Pons (tissue), 1 donor: Measurements from ENCODE around the gene IL4R.
"Not testable (repeated sequence)": the region's sequence is repeated elsewhere in the genome, so short reads cannot be mapped to it uniquely, and the experiment has no call there.

Experiments
- DNase-seq: peaks from one replicate; pipeline ENCODE4 v3.0.0-alpha.2; 2016; ENCODE audit warnings: low spot score

Gene IL4R

GRCh38 chr16:27329376-27330079 is 15.8 kb downstream of the IL4R start:
- DNase-seq: not testable (repeated sequence)

DNA sequence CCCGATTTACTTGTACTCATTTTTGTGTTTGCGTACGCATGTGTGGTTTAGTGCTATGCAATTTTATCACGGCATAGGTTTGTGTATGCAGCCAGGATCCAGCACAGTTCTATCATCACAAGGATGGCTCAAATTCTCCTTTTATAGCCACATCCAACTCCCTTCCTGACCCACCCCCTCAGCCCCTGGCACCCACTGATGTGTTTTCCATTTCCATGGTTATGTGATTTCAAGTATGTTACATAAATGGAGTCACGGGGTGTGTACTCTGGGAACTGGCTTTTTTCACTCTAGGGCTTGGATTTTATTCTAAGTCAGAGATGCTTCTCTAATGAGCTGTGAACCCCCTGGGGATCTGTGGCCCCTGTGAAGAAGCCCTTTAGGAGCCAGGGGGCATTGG is 16.8 kb downstream of the IL4R start:
- no peak for DNase-seq

GRCh38 chr16:27332105-27332504 is 18.3 kb downstream of the IL4R start:
- no peak for DNase-seq

DNA sequence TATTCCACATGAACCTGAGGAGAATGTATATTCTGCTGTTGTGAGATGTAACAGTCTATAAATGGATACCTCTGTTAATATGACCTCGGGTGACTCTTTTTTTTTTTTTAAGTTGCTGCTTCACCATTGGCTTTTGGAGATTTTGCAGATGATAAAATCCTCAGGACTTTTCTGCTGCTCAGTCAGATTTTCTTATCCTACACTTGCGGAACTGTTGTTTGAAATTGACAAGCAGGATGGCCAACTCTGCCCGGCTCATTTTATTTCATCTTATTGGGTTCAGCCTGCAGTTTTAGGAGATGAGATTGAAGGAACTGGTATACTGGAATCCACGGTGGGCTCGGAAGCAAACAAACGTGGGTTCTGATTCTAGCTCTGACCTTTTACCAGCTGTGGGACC is 19.3 kb downstream of the IL4R start:
- no peak for DNase-seq

- no peak for DNase-seq
Observed at GRCh38 chr16:27333549-27333948, 19.8 kb downstream of the IL4R start.

GRCh38 chr16:27334192-27334764 is 20.5 kb downstream of the IL4R start:
- DNase-seq: no peak

GRCh38 chr16:27334838-27335237 is 21.1 kb downstream of the IL4R start:
- DNase-seq: no peak

DNA sequence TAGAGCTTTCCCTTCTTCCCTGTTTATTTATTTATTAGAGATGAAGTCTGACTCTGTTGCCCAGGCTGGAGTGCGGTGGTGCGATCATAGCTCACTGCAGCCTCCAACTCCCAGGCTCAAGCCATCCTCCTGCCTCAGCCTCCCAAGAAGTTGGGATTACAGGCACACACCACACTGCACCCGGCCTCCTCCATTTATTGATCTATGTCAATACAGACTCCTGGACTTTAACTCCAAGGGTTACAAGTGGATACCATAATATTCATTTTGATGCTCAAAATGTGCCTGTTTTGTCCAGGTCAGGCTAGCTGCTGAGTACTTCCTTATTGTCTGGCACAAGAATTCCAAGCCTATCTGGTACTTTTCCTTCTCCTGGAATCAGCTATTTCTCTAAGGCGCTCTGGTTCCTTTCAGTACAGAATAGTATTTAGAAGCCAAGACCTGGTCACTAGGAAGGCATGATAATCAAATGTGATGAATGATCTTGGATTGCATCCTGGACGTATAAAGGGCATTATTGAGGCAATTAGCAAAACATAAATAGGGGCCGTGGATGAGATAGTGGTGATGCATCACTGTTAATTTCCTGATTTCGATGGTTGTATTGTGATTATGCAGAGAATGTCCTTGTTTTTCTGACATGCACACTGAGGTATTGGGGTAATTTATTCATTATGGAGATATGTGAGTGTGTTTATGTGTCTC is 21.7 kb downstream of the IL4R start:
- no peak for DNase-seq

DNA sequence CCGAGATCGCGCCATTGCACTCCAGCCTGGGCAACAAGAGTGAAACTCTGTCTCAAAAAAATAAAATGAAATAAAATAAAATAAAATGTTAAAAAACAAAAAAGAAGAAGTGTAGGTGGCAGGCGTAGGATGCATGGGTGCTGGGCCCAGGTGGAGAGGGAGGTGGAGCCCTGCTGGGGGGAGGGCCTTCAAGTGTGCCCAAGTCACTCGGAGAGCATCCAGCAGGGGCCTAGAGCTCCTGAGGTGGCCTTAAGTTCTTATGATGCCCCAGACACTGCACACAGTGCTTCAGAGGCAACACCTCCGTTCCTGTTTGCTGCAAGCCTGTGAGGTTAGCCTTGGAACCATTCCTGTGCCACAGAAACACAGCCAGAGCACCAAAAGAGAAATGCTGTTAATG is 23.2 kb downstream of the IL4R start:
- no peak for DNase-seq

DNA sequence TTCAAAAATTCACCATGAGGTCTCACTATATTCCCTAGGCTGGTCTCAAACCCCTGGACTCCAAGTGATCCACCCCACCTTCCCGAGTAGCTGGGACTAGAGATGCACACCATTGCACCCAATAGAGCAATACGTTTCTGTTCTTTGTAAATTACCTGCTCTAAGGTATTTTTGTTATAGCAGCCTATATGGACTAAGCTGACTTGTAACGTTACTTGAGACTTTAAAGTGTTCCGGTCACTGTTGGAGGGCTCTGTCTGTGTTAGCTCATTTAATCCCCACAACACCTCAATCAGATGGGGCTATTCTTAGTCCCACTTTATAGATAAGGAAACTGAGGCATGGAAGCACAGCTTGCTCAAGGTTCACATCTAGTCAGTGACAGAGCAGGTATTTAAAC is 25.4 kb downstream of the IL4R start:
- DNase-seq: no peak

DNA sequence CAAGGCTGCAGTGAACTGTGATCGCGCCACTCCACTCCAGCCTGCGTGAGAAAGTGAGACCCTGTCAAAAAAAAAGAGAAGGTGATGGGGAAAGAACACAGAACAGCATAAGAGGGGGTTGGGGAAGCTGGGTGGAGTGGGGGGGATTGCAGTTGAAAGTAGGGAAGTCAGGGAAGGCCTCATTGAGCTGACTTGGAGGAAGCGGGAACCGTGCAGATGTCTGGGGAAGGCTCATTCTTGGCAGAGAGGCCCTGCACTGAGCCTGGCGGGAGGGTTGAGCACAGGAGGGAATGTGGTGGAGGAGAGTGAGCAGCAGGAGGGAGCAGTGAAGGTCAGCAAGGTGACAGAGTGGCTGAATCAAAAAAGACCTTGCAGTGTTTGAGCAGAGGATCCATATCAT is 26.9 kb downstream of the IL4R start:
- no peak for DNase-seq

DNA sequence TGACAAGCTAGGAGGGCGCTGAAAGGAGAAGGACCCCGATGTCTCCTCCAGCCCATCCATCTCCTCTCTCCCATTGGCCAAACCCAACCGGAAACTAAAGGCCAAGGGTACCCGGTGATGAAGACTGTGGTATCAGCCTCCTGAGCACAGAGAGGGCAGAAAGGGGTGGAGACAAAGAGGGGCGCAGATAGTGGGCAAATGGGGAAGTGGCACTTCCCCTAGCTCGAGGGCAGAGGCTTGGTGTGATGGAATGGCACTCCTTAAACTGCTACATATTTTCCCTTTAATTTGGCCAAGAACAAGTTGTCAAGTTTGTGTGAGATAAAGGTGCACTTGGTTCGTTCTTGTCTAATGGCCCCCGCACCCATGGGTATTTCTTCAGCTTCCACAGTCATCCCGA is 27.8 kb downstream of the IL4R start:
- no peak for DNase-seq

DNA sequence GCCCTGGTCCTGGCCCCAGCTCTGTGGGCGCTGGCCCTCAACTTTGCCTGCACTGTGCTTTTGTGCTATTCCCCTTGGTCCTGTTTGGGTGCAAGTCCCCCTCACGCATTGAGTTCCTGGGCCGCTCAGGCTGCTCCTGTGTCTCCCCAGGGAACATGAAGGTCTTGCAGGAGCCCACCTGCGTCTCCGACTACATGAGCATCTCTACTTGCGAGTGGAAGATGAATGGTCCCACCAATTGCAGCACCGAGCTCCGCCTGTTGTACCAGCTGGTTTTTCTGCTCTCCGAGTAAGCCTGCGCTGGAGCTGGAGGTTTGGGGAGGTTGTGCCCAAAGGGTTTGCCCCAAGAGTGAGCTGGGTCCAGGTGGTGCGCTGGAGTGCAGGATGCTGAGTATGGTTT is 28.2 kb downstream of the IL4R start:
- no peak for DNase-seq

- no peak for DNase-seq
Observed at GRCh38 chr16:27344721-27345120, 30.9 kb downstream of the IL4R start.

- DNase-seq: no peak
Observed at GRCh38 chr16:27345201-27345600, 31.4 kb downstream of the IL4R start.

- no peak for DNase-seq
Observed at GRCh38 chr16:27346819-27347218, 33.0 kb downstream of the IL4R start.

DNA sequence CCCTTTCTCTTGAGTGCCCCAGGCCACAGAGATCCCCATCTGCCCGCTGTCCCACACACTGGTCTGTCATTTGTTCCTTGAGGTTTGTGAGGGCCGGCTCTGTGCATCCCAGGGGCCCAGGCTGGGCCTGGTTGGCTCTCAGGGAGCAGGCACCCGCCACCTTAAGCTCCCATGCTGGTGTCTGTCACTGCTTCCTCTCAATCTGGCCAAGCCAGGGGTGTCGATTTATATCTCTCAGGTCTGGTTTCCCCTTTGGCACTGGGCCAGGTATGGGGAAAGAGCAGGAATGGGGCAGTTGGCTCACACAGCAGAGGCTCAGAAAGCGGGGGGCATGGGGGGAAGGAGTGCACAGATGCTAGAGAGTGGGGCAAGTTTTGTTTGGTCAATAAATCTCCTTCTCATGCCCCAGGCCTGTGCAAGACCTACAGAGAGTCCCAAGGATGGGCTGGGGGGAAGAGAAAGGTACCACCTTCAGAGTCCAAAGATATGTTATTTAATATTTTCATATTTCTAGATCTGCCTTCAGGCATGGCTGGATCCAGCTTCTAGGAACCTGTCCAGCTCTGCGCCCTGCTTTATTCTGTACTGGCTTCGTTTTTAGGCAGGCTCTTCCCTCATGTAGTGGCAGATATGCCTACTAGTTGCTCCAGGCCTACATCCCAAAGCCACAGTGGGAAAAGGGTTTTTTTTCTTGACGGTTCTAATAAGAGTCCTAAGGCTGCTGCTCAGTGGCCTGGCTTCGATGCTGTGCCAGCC is 34.3 kb downstream of the IL4R start:
- DNase-seq: no peak

- DNase-seq: no peak
Observed at GRCh38 chr16:27349276-27349675, 35.5 kb downstream of the IL4R start.

- no peak for DNase-seq
Observed at GRCh38 chr16:27350006-27350405, 36.2 kb downstream of the IL4R start.

DNA sequence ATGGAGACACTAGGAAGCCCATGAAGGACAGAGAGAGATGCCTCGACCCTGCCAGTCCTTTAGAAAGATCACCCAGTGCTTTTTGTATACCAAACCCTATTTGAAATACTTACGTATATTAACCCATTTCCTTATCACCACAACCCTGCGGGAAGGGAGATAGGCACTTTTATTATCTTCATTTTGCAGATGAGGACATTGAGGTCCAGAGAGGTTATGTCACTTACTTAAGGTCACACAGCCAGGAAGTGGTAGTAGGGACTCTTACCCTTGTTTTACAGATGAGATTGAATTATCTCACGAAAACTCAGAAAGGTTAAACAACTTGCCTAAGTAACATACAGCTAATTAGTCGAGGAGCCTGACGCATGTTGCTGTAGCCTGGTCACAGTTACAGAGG is 38.2 kb downstream of the IL4R start:
- DNase-seq: no peak

DNA sequence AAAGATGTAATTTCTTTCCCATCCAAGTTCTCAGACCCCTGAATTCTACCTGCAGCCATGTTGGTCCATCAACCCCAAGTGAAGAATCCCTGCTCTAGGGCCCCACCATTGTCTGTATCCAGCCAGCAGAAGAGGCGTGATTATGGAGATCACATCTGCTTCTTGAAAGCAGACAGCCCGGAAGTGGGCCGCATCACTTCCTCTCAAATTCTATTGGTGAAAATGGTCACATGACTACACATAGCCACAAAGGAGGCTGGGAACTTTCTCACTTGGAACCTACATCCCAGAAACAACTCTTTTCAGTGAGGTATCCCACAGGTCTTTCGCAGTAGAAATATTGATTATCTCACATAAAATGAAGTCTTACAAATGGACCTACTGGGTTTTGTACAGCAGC is 40.1 kb downstream of the IL4R start:
- no peak for DNase-seq

DNA sequence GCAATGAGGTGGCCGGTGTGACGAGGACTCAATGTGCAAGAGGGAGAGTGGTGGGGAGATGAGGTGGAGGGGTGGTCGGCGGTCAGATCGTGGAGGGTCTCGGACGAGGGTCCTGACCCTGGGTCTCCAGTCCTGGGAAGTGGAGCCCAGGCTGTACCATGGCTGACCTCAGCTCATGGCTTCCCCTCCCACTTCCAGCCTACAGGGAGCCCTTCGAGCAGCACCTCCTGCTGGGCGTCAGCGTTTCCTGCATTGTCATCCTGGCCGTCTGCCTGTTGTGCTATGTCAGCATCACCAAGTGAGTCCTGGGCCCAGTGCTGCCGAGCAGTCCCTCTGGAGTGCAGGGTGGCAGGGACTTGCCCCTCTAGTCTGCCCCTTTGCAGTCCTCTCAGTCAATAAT is 41.8 kb downstream of the IL4R start:
- DNase-seq: no peak

DNA sequence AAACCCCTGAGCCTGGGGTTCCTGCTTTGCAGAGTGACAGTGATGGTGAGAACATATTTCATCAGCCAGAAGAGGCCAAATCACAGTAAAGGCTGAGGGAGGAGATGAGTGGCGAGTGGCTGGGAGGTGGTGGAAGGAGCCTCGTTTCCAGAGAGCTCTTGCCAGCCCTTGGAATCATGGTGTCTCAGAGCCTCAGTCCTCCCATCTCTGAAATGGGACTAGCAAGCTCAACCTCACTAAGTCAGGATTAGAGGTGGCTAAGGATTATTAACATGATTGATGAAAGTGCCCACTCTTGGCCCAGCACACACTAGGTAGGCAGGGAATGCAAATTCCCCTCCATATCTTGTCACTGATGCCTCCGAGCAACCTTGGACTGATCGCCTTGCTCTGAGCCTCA is 43.0 kb downstream of the IL4R start:
- DNase-seq: no peak
